Brain microvascular endothelial cell (primary cell): ENCODE data around the gene TTC23L.

Experiments used
- DNase-seq: peaks from one replicate; pipeline ENCODE4 v3.0.0-alpha.2; 2020
- H3K27ac ChIP-seq: fragments of 250-450 bp; sonication (Bioruptor Pico); 2 replicates; pipeline ENCODE4 v1.5.1; 2020; ENCODE audit warnings: mild to moderate bottlenecking, moderate library complexity
- H3K27me3 ChIP-seq: fragments of 250-450 bp; sonication (Bioruptor Pico); replicated peaks from 2 replicates; pipeline ENCODE4 v1.5.1; 2020; ENCODE audit warnings: mild to moderate bottlenecking
- H3K36me3 ChIP-seq: fragments of 250-450 bp; sonication (Bioruptor Pico); replicated peaks from 2 replicates; pipeline ENCODE4 v1.5.1; 2020; ENCODE audit warnings: mild to moderate bottlenecking
- H3K4me3 ChIP-seq: 2 replicates; pipeline ENCODE4 v1.5.1; 2011; ENCODE audit warnings: low read depth, mild to moderate bottlenecking, control low read depth, low read length, moderate library complexity
- in situ Hi-C: cut with HindIII; loops from 2 replicates; pipeline ENCODE4 v1.10.0; 2017; ENCODE audit warnings: low sequenced_read_pairs, low pct_ligation_motif_present
- TF ChIP-seq, protein P1 (sequence below): IDR thresholded peaks from 2 replicates; pipeline ENCODE4 v1.5.1; 2011; ENCODE audit warnings: low read depth, mild to moderate bottlenecking, moderate library complexity, low read length, control low read depth, inconsistent platforms; ENCODE audit errors: missing control alignments

Gene TTC23L

DNA sequence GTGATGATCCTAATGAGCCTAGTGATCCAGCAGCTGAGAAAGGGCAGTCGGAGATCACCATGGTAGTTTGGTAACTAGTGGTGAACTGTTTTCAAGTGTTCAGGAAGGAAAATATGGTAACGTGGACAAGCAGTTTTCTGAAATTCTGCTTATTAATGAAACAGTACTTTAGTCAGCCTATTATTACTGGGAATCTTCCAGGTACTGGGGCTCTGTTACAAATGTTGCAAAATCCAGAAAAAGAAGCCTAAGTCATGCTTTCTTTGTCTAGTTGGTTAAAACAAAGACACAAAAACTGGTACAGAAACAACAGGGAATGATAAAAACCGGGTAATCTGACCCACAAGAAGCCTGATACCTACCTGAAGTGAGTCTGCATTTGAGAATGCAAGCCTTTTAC, 18.2 kb downstream of the TTC23L start:
- DNase-seq, result no peak
- no peak overlapping the region for H3K27ac ChIP-seq
- TF ChIP-seq, protein P1, sequence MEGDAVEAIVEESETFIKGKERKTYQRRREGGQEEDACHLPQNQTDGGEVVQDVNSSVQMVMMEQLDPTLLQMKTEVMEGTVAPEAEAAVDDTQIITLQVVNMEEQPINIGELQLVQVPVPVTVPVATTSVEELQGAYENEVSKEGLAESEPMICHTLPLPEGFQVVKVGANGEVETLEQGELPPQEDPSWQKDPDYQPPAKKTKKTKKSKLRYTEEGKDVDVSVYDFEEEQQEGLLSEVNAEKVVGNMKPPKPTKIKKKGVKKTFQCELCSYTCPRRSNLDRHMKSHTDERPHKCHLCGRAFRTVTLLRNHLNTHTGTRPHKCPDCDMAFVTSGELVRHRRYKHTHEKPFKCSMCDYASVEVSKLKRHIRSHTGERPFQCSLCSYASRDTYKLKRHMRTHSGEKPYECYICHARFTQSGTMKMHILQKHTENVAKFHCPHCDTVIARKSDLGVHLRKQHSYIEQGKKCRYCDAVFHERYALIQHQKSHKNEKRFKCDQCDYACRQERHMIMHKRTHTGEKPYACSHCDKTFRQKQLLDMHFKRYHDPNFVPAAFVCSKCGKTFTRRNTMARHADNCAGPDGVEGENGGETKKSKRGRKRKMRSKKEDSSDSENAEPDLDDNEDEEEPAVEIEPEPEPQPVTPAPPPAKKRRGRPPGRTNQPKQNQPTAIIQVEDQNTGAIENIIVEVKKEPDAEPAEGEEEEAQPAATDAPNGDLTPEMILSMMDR, result no peak
- no peaks in the 10 kb centered on the region for H3K27me3 ChIP-seq
- no peak overlapping the region for H3K4me3 ChIP-seq
- in situ Hi-C loops, result no loop called here
- no peaks in the 10 kb centered on the region for H3K36me3 ChIP-seq

DNA sequence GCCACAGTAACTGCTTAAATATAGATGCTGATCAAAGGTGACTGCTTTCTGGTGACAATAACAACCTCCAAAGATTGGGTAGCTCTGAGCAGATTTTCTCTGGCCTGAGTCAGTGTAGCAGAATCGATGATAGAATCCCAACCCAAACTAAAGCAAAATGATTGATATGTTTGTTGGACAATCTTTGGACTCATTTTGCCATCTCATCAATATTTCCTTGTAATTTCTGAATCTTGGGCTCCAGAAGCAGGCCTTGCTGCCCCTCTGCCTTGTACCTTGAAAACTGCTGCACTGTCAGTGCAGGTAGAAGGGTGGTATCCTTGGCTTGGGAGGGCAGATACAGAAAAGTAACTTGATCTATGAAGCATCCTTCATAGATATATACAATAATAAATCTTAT, 18.9 kb downstream of the TTC23L start:
- no peak for DNase-seq
- H3K27ac ChIP-seq, result no peak overlapping the region
- TF ChIP-seq, protein P1, result no peak
- no peaks in the 10 kb centered on the region for H3K27me3 ChIP-seq
- H3K36me3 ChIP-seq, result no peaks in the 10 kb centered on the region
- no peak overlapping the region for H3K4me3 ChIP-seq
- in situ Hi-C loops, result no loop called here

DNA sequence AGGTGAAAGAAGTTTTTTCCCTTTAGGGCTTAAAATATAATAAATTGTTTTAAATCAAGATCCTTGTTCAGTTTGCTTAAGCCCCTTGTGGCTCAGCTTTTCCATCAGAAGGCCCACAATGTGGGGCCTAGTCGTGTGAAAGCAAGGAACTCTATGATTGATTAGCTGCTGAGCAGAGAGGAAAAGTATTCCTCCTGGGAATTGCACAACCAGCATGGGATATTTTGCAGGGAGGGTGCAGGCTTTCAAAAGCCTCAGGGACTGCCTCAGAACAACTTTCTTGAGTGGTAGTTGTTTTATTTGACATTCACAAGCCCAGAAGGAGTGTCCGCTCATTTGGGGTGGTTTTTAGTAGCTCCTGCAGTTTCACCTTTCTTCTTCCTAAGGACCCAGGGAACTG, 19.8 kb downstream of the TTC23L start:
- Histone ChIP-seq H3K27me3 (no peaks in the 10 kb centered on the region), H3K36me3 (no peaks in the 10 kb centered on the region), H3K27ac (no peak overlapping the region), H3K4me3 (no peak overlapping the region)
- DNase-seq, result no peak
- TF ChIP-seq, protein P1, result no peak
- in situ Hi-C loops, result no loop called here

DNA sequence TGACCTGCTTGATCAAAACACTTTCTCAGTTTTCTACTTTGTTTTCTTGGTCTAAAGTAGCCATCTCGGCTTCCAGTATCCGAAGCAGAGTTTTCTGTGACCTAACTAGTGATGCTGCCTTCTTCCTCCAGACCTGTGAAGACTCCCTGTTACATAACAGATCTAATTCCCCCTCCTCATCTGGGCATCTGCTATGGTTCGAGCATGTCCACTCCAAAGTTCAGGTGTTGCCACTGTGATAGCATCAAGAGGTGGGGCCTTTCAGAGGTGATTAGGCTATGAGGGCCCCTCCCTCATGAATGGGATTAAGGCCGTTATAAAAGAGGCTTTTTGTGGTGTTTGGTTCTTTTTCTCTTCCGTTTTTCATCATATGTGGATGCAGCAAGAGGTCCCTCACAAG, 20.3 kb downstream of the TTC23L start:
- in situ Hi-C loops, result no loop called here
- TF ChIP-seq, protein P1, result no peak
- DNase-seq, result no peak
- Histone ChIP-seq H3K36me3 (no peaks in the 10 kb centered on the region), H3K4me3 (no peak overlapping the region), H3K27me3 (no peaks in the 10 kb centered on the region), H3K27ac (no peak overlapping the region)

DNA sequence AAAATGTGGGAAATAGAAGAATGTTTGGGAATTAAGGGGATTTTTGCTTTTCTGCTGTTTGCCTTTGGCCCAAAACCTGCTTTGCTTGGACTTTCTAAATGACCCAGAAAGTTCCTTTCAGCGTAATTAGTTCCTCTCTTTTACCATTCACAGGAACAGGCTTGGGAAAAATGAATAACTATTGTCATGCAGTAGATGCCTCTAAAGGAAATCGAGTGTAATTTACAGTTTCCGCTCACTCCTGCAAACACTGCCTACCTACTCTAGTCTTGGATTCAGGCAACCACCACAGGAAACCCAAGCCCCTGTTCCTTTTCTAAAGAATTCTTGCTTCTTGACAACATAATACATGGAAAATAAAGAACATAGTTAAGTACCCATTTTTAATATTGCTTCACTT, 25.0 kb downstream of the TTC23L start:
- TF ChIP-seq, protein P1, result no peak
- no peaks in the 10 kb centered on the region for H3K36me3 ChIP-seq
- H3K27me3 ChIP-seq, result no peaks in the 10 kb centered on the region
- DNase-seq, result no peak
- in situ Hi-C loops, result no loop called here
- no peak overlapping the region for H3K4me3 ChIP-seq
- H3K27ac ChIP-seq, result no peak overlapping the region

DNA sequence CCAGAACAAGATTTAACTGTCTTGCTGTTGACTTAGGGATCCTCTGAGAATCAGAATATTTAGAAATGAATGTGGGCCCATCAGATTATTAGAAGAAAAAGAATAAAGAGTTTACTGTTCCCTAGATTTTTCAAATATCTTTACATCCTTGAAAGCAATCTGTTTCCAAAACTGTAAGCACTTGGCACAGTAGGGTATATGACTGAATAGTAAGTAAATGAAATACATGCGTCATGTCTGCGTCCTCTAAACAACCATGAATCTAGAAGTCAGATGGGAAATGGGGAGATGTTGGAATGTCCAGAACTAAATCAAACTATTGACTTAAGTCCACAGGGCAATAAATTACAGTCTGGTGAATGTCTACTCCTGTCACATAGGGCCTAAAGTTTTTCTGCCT, 26.1 kb downstream of the TTC23L start:
- TF ChIP-seq, protein P1, result no peak

More for the DNA sequence above, 26.1 kb downstream of the TTC23L start:
- H3K27me3 ChIP-seq, result no peaks in the 10 kb centered on the region
- H3K27ac ChIP-seq, result no peak overlapping the region
- DNase-seq, result no peak
- in situ Hi-C loops, result no loop called here
- H3K36me3 ChIP-seq, result no peaks in the 10 kb centered on the region
- no peak overlapping the region for H3K4me3 ChIP-seq
